CD14-positive monocyte (primary cell): ENCODE results near the gene SLC37A2. TPM values are rescaled to one million over a fixed set of nuclear protein-coding genes. Genes with fewer than 3 reads are reported as not detected.

Experiments
- DNase-seq, 3 donors: peaks; one replicate each; pipeline ENCODE4 v3.0.0-alpha.2; 2011 to 2022
- H2AFZ ChIP-seq: 2 replicates; pipeline ENCODE4 v1.6.0; 2012; ENCODE audit warnings: mild to moderate bottlenecking, low read depth, low read length, inconsistent platforms; ENCODE audit not compliant: insufficient read depth, poor library complexity, severe bottlenecking
- H3K27ac ChIP-seq, 2 donors: 1 replicate in 1 of 2; 2 replicates in 1 of 2; pipeline ENCODE4 v1.5.1; 2012 to 2013; ENCODE audit warnings: low read length in 2 of 2, control low read depth in 1 of 2, inconsistent platforms in 1 of 2, low read depth in 1 of 2, mild to moderate bottlenecking in 1 of 2
- H3K27me3 ChIP-seq, 2 donors: one replicate each; pipeline versions ENCODE4 v1.6.0 to v1.6.1; 2011 to 2013; ENCODE audit warnings: low read length in 2 of 2; ENCODE audit not compliant: control insufficient read depth in 2 of 2, insufficient read depth in 2 of 2
- H3K36me3 ChIP-seq, 2 donors: replicated peaks in 1 of 2; 1 replicate in 1 of 2; 2 replicates in 1 of 2; pipeline versions ENCODE4 v1.5.1 to v1.6.1; 2012 to 2013; ENCODE audit warnings: low read length in 2 of 2, control low read depth in 1 of 2, inconsistent platforms in 1 of 2, mild to moderate bottlenecking in 1 of 2; ENCODE audit not compliant: insufficient read depth in 2 of 2, control insufficient read depth in 1 of 2
- H3K4me1 ChIP-seq, 2 donors: 1 replicate in 1 of 2; 2 replicates in 1 of 2; pipeline versions ENCODE4 v1.5.1 to v1.6.1; 2012 to 2013; ENCODE audit warnings: low read length in 2 of 2, control low read depth in 1 of 2, inconsistent platforms in 1 of 2, mild to moderate bottlenecking in 1 of 2, moderate library complexity in 1 of 2; ENCODE audit not compliant: insufficient read depth in 2 of 2, control insufficient read depth in 1 of 2
- H3K4me2 ChIP-seq: replicated peaks from 2 replicates; pipeline ENCODE3; 2012; ENCODE audit warnings: low read length, moderate library complexity, mild to moderate bottlenecking; ENCODE audit not compliant: poor library complexity, severe bottlenecking; ENCODE audit errors: extremely low read depth
- H3K4me3 ChIP-seq, 3 experiments: fragments of 200-600 bp in 1 of 3; sonication (generic) in 1 of 3; replicated peaks in 1 of 3; 1 replicate in 2 of 3; 2 replicates in 1 of 3; pipeline ENCODE4 v1.5.1; 2011 to 2013; ENCODE audit warnings: low read length in 3 of 3, mild to moderate bottlenecking in 3 of 3, control low read depth in 2 of 3, low read depth in 2 of 3, inconsistent platforms in 1 of 3, moderate library complexity in 1 of 3
- H3K79me2 ChIP-seq: 2 replicates; pipeline ENCODE4 v1.6.0; 2012; ENCODE audit warnings: mild to moderate bottlenecking, control low read depth, inconsistent platforms, low read length, moderate library complexity; ENCODE audit not compliant: insufficient read depth
- H3K9ac ChIP-seq: 2 replicates; pipeline ENCODE4 v1.6.0; 2017; ENCODE audit warnings: low read length, mild to moderate bottlenecking; ENCODE audit not compliant: insufficient read depth, poor library complexity, severe bottlenecking
- H3K9me3 ChIP-seq, 2 donors: replicated peaks in 1 of 2; 1 replicate in 1 of 2; 2 replicates in 1 of 2; pipeline versions ENCODE4 v1.5.1 to v1.6.1; 2012 to 2013; ENCODE audit warnings: low read length in 2 of 2, control low read depth in 1 of 2; ENCODE audit not compliant: control insufficient read depth in 1 of 2, insufficient read depth in 1 of 2
- H4K20me1 ChIP-seq: 2 replicates; pipeline ENCODE4 v1.6.0; 2012; ENCODE audit warnings: mild to moderate bottlenecking, low read length, control low read depth, moderate library complexity; ENCODE audit not compliant: insufficient read depth
- H3K27ac Mint-ChIP-seq, 7 donors: one replicate each; pipeline ENCODE4 v1.8.0; 2020; ENCODE audit warnings: mild to moderate bottlenecking in 7 of 7, mixed read lengths in 7 of 7, moderate library complexity in 6 of 7, inconsistent platforms in 2 of 7
- H3K27me3 Mint-ChIP-seq, 3 donors: one replicate each; pipeline ENCODE4 v1.8.0; 2021 to 2022; ENCODE audit warnings: low read depth in 3 of 3, mild to moderate bottlenecking in 3 of 3, mixed read lengths in 3 of 3, moderate library complexity in 3 of 3, inconsistent platforms in 1 of 3
- H3K36me3 Mint-ChIP-seq, 2 donors: one replicate each; pipeline ENCODE4 v1.8.0; 2020; ENCODE audit warnings: mixed read lengths in 2 of 2, inconsistent platforms in 1 of 2, mild to moderate bottlenecking in 1 of 2
- H3K4me1 Mint-ChIP-seq: one replicate; pipeline ENCODE4 v1.8.0; 2020; ENCODE audit warnings: mild to moderate bottlenecking, mixed read lengths
- H3K4me3 Mint-ChIP-seq, 2 donors: one replicate each; pipeline ENCODE4 v1.8.0; 2020; ENCODE audit warnings: mild to moderate bottlenecking in 2 of 2, mixed read lengths in 2 of 2, moderate library complexity in 1 of 2
- H3K9me3 Mint-ChIP-seq, 7 donors: one replicate each; pipeline ENCODE4 v1.8.0; 2020 to 2022; ENCODE audit warnings: mixed read lengths in 7 of 7, mild to moderate bottlenecking in 6 of 7, moderate library complexity in 6 of 7, inconsistent platforms in 2 of 7
- WGBS: methylation state at CpG from one replicate; pipeline ENCODE4 v1.1.5; 2013; ENCODE audit warnings: missing lambda C conversion rate; ENCODE audit not compliant: insufficient coverage; 5-methylcytosine and 5-hydroxymethylcytosine counted together
- intact Hi-C, 2 donors: fragments of 100-400 bp; cut with micrococcal nuclease; formaldehyde crosslinking; loops; one replicate each; pipeline versions ENCODE4 v1.15.0 to v1.15.1; 2023
- polyA plus RNA-seq, 3 donors: library from polyadenylated mRNA; depleted of rRNA in 1 of 3; unstranded in 2 of 3; stranded (reverse) in 1 of 3; fragments of 300-500 nt in 2 of 3; fragments of >200 nt in 1 of 3; fragmentation: Illumina TruSeq in 2 of 3; gene quantifications; 1 replicate in 2 of 3; 2 replicates in 1 of 3; pipeline ENCODE4 v1.2.3, GENCODE V29; 2012 to 2021
- TF ChIP-seq, protein P1 (sequence below): fragments of 200-600 bp; IDR thresholded peaks from one replicate; pipeline ENCODE4 v1.8.0; 2022; ENCODE audit warnings: antibody characterized with exemption, mild to moderate bottlenecking

Gene SLC37A2
- polyA plus RNA-seq, 3 donors = 70.8 to 81.5 (median 78.9) TPM

DNA sequence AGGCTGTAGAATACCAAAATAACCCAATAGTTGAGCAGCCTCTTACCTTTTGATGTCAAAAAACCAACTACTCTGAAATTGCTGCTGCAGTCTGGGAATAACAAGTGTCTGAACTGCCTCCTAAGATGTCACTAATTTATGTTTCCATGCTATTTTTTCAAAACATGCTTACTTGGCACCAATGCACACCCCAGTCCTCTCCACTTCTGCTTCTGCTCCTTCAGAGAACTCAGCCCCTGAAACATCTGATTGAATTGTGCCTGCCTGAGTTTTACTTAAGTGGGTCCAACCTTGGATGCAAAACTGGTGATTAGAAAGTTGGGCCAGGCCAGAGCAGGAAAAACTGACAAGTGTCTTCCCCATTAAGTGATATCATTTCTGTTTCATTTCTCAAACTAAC lies 72.9 kb downstream of the SLC37A2 start:
- H3K9me3 Mint-ChIP-seq = peaks cover 0 to 3% (median 0%) of the 10 kb centered on the region in 7 donors
- Histone ChIP-seq H3K79me2 (no peaks in the 10 kb centered on the region), H3K27me3 (peaks cover 0 to 16% of the 10 kb centered on the region in 2 donors), H3K27ac (no peak overlapping the region), H3K4me3 (no peak overlapping the region), H4K20me1 (no peaks in the 10 kb centered on the region), H3K36me3 (no peaks in the 10 kb centered on the region), H3K4me2 (no peak overlapping the region), H3K4me1 (no peaks in the 10 kb centered on the region), H3K9ac (no peak overlapping the region), H2AFZ (no peak overlapping the region), H3K9me3 (no peaks in the 10 kb centered on the region)
- DNase-seq = no peak
- H3K4me1 Mint-ChIP-seq = peaks cover 3% of the 10 kb centered on the region
- no peak overlapping the region for H3K4me3 Mint-ChIP-seq
- TF ChIP-seq, protein P1, sequence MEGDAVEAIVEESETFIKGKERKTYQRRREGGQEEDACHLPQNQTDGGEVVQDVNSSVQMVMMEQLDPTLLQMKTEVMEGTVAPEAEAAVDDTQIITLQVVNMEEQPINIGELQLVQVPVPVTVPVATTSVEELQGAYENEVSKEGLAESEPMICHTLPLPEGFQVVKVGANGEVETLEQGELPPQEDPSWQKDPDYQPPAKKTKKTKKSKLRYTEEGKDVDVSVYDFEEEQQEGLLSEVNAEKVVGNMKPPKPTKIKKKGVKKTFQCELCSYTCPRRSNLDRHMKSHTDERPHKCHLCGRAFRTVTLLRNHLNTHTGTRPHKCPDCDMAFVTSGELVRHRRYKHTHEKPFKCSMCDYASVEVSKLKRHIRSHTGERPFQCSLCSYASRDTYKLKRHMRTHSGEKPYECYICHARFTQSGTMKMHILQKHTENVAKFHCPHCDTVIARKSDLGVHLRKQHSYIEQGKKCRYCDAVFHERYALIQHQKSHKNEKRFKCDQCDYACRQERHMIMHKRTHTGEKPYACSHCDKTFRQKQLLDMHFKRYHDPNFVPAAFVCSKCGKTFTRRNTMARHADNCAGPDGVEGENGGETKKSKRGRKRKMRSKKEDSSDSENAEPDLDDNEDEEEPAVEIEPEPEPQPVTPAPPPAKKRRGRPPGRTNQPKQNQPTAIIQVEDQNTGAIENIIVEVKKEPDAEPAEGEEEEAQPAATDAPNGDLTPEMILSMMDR = no peak
- H3K36me3 Mint-ChIP-seq = no peaks in the 10 kb centered on the region
- intact Hi-C loops = no loop called here
- H3K27ac Mint-ChIP-seq = no peak overlapping the region
- peaks cover 19 to 35% (median 22%) of the 10 kb centered on the region in 3 donors for H3K27me3 Mint-ChIP-seq

DNA sequence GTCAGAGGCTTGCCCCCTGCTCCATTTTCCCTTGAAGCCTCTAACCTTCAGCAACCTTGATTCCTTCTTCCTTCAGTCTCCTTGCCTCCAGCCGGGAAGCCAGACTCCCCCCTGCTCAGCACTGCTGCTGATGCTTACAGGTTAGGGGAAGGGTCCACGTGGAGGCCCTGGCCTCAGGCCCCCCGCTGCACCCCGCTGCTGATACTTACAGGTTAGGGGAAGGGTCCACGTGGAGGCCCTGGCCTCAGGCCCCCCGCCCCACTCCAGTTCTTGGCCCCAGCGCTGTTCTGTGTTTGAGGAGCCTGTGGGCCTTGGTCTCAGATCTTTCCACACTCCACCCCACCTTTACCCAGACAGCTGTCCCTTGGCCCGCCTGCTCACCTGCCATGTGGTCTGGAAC lies 75.9 kb downstream of the SLC37A2 start:
- Histone ChIP-seq H3K27ac (no peak overlapping the region), H2AFZ (no peak overlapping the region), H3K4me2 (no peak overlapping the region), H3K79me2 (no peaks in the 10 kb centered on the region), H3K9ac (no peak overlapping the region), H3K36me3 (no peaks in the 10 kb centered on the region), H3K9me3 (no peaks in the 10 kb centered on the region), H3K27me3 (peaks cover 0 to 16% of the 10 kb centered on the region in 2 donors), H3K4me3 (no peak overlapping the region), H3K4me1 (peaks cover 2 to 6% of the 10 kb centered on the region in 2 donors), H4K20me1 (no peaks in the 10 kb centered on the region)
- intact Hi-C loops = no loop called here
- Mint-ChIP-seq H3K4me3 (no peak overlapping the region), H3K27ac (peak overlapping the region in 1 of 7 donors; percentile 2), H3K4me1 (peaks cover 7% of the 10 kb centered on the region), H3K27me3 (peaks cover 22 to 34% (median 23%) of the 10 kb centered on the region in 3 donors), H3K36me3 (no peaks in the 10 kb centered on the region), H3K9me3 (peaks cover 0 to 3% (median 0%) of the 10 kb centered on the region in 7 donors)
- DNase-seq = no peak
- WGBS = 89% methylated on average over 5 of the region's 8 CpGs
- TF ChIP-seq, protein P1 = no peak
